Myocyte (in vitro differentiated cells): ENCODE measurements around the gene LRCH1. TPM values are rescaled to one million over a fixed set of nuclear protein-coding genes. Genes with fewer than 3 reads are reported as not detected.

Source experiments
- DNase-seq: peaks from one replicate; pipeline ENCODE4 v3.0.0-alpha.2; 2012; ENCODE audit warnings: low read depth
- total RNA-seq: library from RNA; depleted of rRNA; stranded (reverse); fragments of >200 nt; gene quantifications from 2 replicates; pipeline ENCODE4 v1.2.3, GENCODE V29; 2014

LRCH1 gene
- total RNA-seq, 1 donor from 2014 or later, result 11.8 TPM

GRCh38 chr13:46795321-46795720 is 242.4 kb downstream of the LRCH1 start:
- DNase-seq, result no peak

- DNase-seq, result no peak
Observed at GRCh38 chr13:46796129-46796514, 243.2 kb downstream of the LRCH1 start.

- peak; percentile 96 for DNase-seq
Observed at GRCh38 chr13:46796515-46797474, 243.8 kb downstream of the LRCH1 start, which contains the start of gene ESD. Gene ESD, minus strand, starts transcription at chr13:46797161. Its CDS starts 5,748 bp downstream, at chr13:46791413.

- no peak for DNase-seq
Observed at GRCh38 chr13:46797501-46798237, 244.7 kb downstream of the LRCH1 start.

GRCh38 chr13:46799139-46799538 is 246.2 kb downstream of the LRCH1 start:
- no peak for DNase-seq

GRCh38 chr13:46801858-46802257 is 248.9 kb downstream of the LRCH1 start:
- DNase-seq, result no peak

Other genes with a start within 250 kb of the LRCH1 start
- 0.26 and 1.9 TPM in 2 replicates for gene RUBCNL, start 165.9 kb upstream of the LRCH1 start, total RNA-seq
- 146 and 155 TPM in 2 replicates for gene ESD, start 244.0 kb downstream of the LRCH1 start, total RNA-seq